HepG2 (cell line): ENCODE measurements around the gene TMX2. TPM values are rescaled to one million over a fixed set of nuclear protein-coding genes. Genes with fewer than 3 reads are reported as not detected.

ENCODE experiments used
- GLMP ChIP-seq: sonication (generic); formaldehyde crosslinking; IDR thresholded peaks from 2 replicates; pipeline ENCODE4 v1.9.0; 2021; ENCODE audit warnings: missing genetic modification reagents, mild to moderate bottlenecking, borderline replicate concordance
- GTF2F1 ChIP-seq: fragments of 150-350 bp; IDR thresholded peaks from 2 replicates; pipeline ENCODE4 v1.6.1; 2014; ENCODE audit warnings: low read length
- HDAC6 ChIP-seq: fragments of 200-600 bp; sonication (generic); IDR thresholded peaks from 2 replicates; pipeline ENCODE4 v1.7.0; 2017; ENCODE audit warnings: mild to moderate bottlenecking, antibody characterized with exemption, low read length, low read depth
- HNF1B ChIP-seq: sonication (generic); formaldehyde crosslinking; IDR thresholded peaks from 2 replicates; pipeline ENCODE4 v1.5.1; 2020; ENCODE audit warnings: mild to moderate bottlenecking, moderate library complexity, missing genetic modification reagents
- IRX3 ChIP-seq: sonication (generic); formaldehyde crosslinking; IDR thresholded peaks from 2 replicates; pipeline ENCODE4 v1.8.1; 2023; ENCODE audit warnings: mild to moderate bottlenecking, low read depth, missing genetic modification reagents, borderline replicate concordance
- KLF12 ChIP-seq: sonication (generic); formaldehyde crosslinking; IDR thresholded peaks from 2 replicates; pipeline ENCODE4 v1.4.0; 2020; ENCODE audit warnings: missing genetic modification reagents, borderline replicate concordance
- KLF6 ChIP-seq: IDR thresholded peaks from 2 replicates; pipeline ENCODE4 v1.8.0; 2016; ENCODE audit warnings: missing biosample characterization, missing genetic modification reagents
- MIER2 ChIP-seq: IDR thresholded peaks from 2 replicates; pipeline ENCODE4 v1.6.1; 2016; ENCODE audit warnings: missing biosample characterization, missing genetic modification reagents
- MTF2 ChIP-seq: sonication (generic); formaldehyde crosslinking; IDR thresholded peaks from 2 replicates; pipeline ENCODE4 v1.5.0; 2020; ENCODE audit warnings: missing genetic modification reagents, borderline replicate concordance
- NAIF1 ChIP-seq: sonication (generic); formaldehyde crosslinking; IDR thresholded peaks from 2 replicates; pipeline ENCODE4 v1.5.0; 2020; ENCODE audit warnings: mild to moderate bottlenecking, missing genetic modification reagents, borderline replicate concordance
- RFX3 ChIP-seq: IDR thresholded peaks from 2 replicates; pipeline ENCODE4 v1.6.1; 2016; ENCODE audit warnings: missing biosample characterization, missing genetic modification reagents
- SMAD1 ChIP-seq: sonication (generic); formaldehyde crosslinking; IDR thresholded peaks from 2 replicates; pipeline ENCODE4 v1.4.0; 2020; ENCODE audit warnings: missing genetic modification reagents, low read depth, mild to moderate bottlenecking, borderline replicate concordance
- SMARCC2 ChIP-seq: fragments of 450-650 bp; IDR thresholded peaks from 2 replicates; pipeline ENCODE4 v1.6.1; 2017; ENCODE audit warnings: antibody characterized with exemption, mild to moderate bottlenecking
- TARDBP ChIP-seq: sonication (generic); formaldehyde crosslinking; IDR thresholded peaks from 2 replicates; pipeline ENCODE4 v1.8.0; 2022; ENCODE audit warnings: mild to moderate bottlenecking, missing genetic modification reagents
- TBL1XR1 ChIP-seq: fragments of 150-350 bp; IDR thresholded peaks from 2 replicates; pipeline ENCODE4 v1.6.1; 2014; ENCODE audit warnings: borderline replicate concordance, low read length; ENCODE audit not compliant: partially characterized antibody
- TBX3 ChIP-seq: fragments of 450-650 bp; IDR thresholded peaks from 2 replicates; pipeline ENCODE4 v1.6.1; 2017; ENCODE audit warnings: antibody characterized with exemption, mild to moderate bottlenecking, inconsistent platforms, borderline replicate concordance
- ZFP82 ChIP-seq: sonication (generic); formaldehyde crosslinking; IDR thresholded peaks from 2 replicates; pipeline ENCODE4 v1.5.1; 2020; ENCODE audit warnings: mild to moderate bottlenecking, missing genetic modification reagents, borderline replicate concordance
- ZIK1 ChIP-seq: sonication (generic); formaldehyde crosslinking; IDR thresholded peaks from 2 replicates; pipeline ENCODE4 v1.5.0; 2020; ENCODE audit warnings: mild to moderate bottlenecking, low read depth, missing genetic modification reagents, borderline replicate concordance
- ZNF282 ChIP-seq: fragments of 450-650 bp; IDR thresholded peaks from 2 replicates; pipeline ENCODE4 v1.6.1; 2018; ENCODE audit not compliant: partially characterized antibody
- ZNF335 ChIP-seq: sonication (generic); formaldehyde crosslinking; IDR thresholded peaks from 2 replicates; pipeline ENCODE4 v1.4.0; 2020; ENCODE audit warnings: missing genetic modification reagents
- ZNF34 ChIP-seq: sonication (generic); formaldehyde crosslinking; IDR thresholded peaks from 2 replicates; pipeline ENCODE4 v1.4.0; 2020; ENCODE audit warnings: mild to moderate bottlenecking, missing genetic modification reagents, borderline replicate concordance
- ZNF546 ChIP-seq: sonication (generic); formaldehyde crosslinking; conservative IDR thresholded peaks from 2 replicates; pipeline ENCODE4 v1.8.1; 2023; ENCODE audit warnings: mild to moderate bottlenecking, missing genetic modification reagents
- ZNF562 ChIP-seq: sonication (generic); formaldehyde crosslinking; IDR thresholded peaks from 2 replicates; pipeline ENCODE4 v1.8.0; 2022; ENCODE audit warnings: missing genetic modification reagents, borderline replicate concordance
- ZNF569 ChIP-seq: sonication (generic); formaldehyde crosslinking; IDR thresholded peaks from 2 replicates; pipeline ENCODE4 v1.5.0; 2020; ENCODE audit warnings: mild to moderate bottlenecking, missing genetic modification reagents, moderate library complexity, borderline replicate concordance
- ZNF577 ChIP-seq: sonication (generic); formaldehyde crosslinking; IDR thresholded peaks from 2 replicates; pipeline ENCODE4 v1.4.0; 2020; ENCODE audit warnings: mild to moderate bottlenecking, low read depth, missing genetic modification reagents, borderline replicate concordance
- ZNF691 ChIP-seq: sonication (generic); formaldehyde crosslinking; IDR thresholded peaks from 2 replicates; pipeline ENCODE4 v1.4.0; 2020; ENCODE audit warnings: missing genetic modification reagents, low read depth, mild to moderate bottlenecking, borderline replicate concordance
- ZNF713 ChIP-seq: sonication (generic); formaldehyde crosslinking; IDR thresholded peaks from 2 replicates; pipeline ENCODE4 v1.4.0; 2020; ENCODE audit warnings: mild to moderate bottlenecking, missing genetic modification reagents
- ZNF777 ChIP-seq: sonication (generic); formaldehyde crosslinking; IDR thresholded peaks from 2 replicates; pipeline ENCODE4 v1.4.0; 2020; ENCODE audit warnings: missing genetic modification reagents
- ZSCAN29 ChIP-seq: sonication (generic); formaldehyde crosslinking; conservative IDR thresholded peaks from 2 replicates; pipeline ENCODE4 v1.4.0; 2020; ENCODE audit warnings: mild to moderate bottlenecking, missing genetic modification reagents
- polyA plus RNA-seq, 8 experiments: library from polyadenylated mRNA; depleted of rRNA in 3 of 8; stranded (reverse) in 7 of 8; unstranded in 1 of 8; fragments of >200 nt; fragmentation: Illumina TruSeq in 4 of 8; extraction: Trizol in 4 of 8; gene quantifications; 2 replicates each; pipeline versions ENCODE4 v1.2.1 to v1.2.3, GENCODE V29; 2011 to 2016; ENCODE audit warnings: low read depth in 4 of 8, missing spikeins in 1 of 8, mixed read lengths in 1 of 8; ENCODE audit not compliant: insufficient read depth in 1 of 8
- total RNA-seq, 5 experiments: library from RNA; depleted of rRNA; stranded (reverse); fragments of >200 nt; fragmentation: Illumina TruSeq; extraction: Trizol; gene quantifications; 2 replicates each; pipeline ENCODE4 v1.2.3, GENCODE V29; 2016; ENCODE audit warnings: low read depth in 1 of 5

TMX2 gene
- total and polyA plus RNA-seq, 2 of the 13 experiments (the other 11 are each of a cell fraction or from before 2014, with no cell fraction given): 84.5 to 129 TPM

GRCh38 chr11:57667736-57668433 lies 44.5 kb upstream of the TMX2 start, which contains the start of gene ZDHHC5 (continued):
- TF ChIP-seq KLF12 (CRISPR knock-in tag) (no peak; the same call in 1 of the 2 replicates), HDAC6 (no peak), TBX3 (no peak), TARDBP (CRISPR knock-in tag) (no peak; the same call in 1 of the 2 replicates), ZNF335 (CRISPR knock-in tag) (0 out of 2 replicates have a peak, but pooled peaks have one; percentile 15), IRX3 (no peak), ZNF546 (CRISPR knock-in tag) (no peak; the same call in 1 of the 2 replicates), ZNF282 (no peak), ZNF34 (CRISPR knock-in tag) (0 out of 2 replicates have a peak, but pooled peaks have one; percentile 63), ZSCAN29 (CRISPR knock-in tag) (no peak), RFX3 (CRISPR knock-in tag) (no peak), ZNF562 (no peak), ZNF569 (CRISPR knock-in tag) (no peak), ZNF713 (CRISPR knock-in tag) (no peak), GLMP (CRISPR knock-in tag) (no peak), TBL1XR1 (no peak), MIER2 (CRISPR knock-in tag) (no peak), MTF2 (CRISPR knock-in tag) (no peak), SMARCC2 (no peak), NAIF1 (no peak), ZNF577 (CRISPR knock-in tag) (no peak), SMAD1 (CRISPR knock-in tag) (no peak), ZNF691 (CRISPR knock-in tag) (0 out of 2 replicates have a peak, but pooled peaks have one; percentile 14), HNF1B (CRISPR knock-in tag) (no peak; the same call in 1 of the 2 replicates), ZIK1 (CRISPR knock-in tag) (peak; percentile 35; the same call in 1 of the 2 replicates), ZFP82 (CRISPR knock-in tag) (no peak), GTF2F1 (no peak), KLF6 (no peak), ZNF777 (CRISPR knock-in tag) (peak; percentile 75)
